ENCODE data around the gene TMEM212.

Gene TMEM212

GRCh38 chr3:171833789-171834460 lies 9.2 kb upstream of the TMEM212 start:
- in situ Hi-C loops (cut with MboI; ENCODE audit: low sequenced_read_pairs) = no loop called here

GRCh38 chr3:171834461-171834801 lies 8.7 kb upstream of the TMEM212 start:
- in situ Hi-C loops (cut with MboI; ENCODE audit: low sequenced_read_pairs) = no loop called here

- in situ Hi-C loops (cut with MboI; ENCODE audit: low sequenced_read_pairs) = no loop called here
These were observed 8.0 kb upstream of the TMEM212 start for GRCh38 chr3:171835116-171835515.

- in situ Hi-C loops (cut with MboI; ENCODE audit: low sequenced_read_pairs) = no loop called here
These were observed 7.5 kb upstream of the TMEM212 start for GRCh38 chr3:171835613-171836012.

GRCh38 chr3:171836855-171837254 lies 6.3 kb upstream of the TMEM212 start:
- in situ Hi-C loops (cut with MboI; ENCODE audit: low sequenced_read_pairs) = no loop called here

GRCh38 chr3:171837698-171838097 lies 5.5 kb upstream of the TMEM212 start:
- in situ Hi-C loops (cut with MboI; ENCODE audit: low sequenced_read_pairs) = no loop called here

GRCh38 chr3:171838218-171838720 lies 4.9 kb upstream of the TMEM212 start:
- in situ Hi-C loops (cut with MboI; ENCODE audit: low sequenced_read_pairs) = no loop called here

GRCh38 chr3:171839270-171839669 lies 3.9 kb upstream of the TMEM212 start:
- in situ Hi-C loops (cut with MboI; ENCODE audit: low sequenced_read_pairs) = no loop called here

GRCh38 chr3:171840445-171840810 lies 2.7 kb upstream of the TMEM212 start:
- in situ Hi-C loops (cut with MboI; ENCODE audit: low sequenced_read_pairs) = no loop called here

- in situ Hi-C loops (cut with MboI; ENCODE audit: low sequenced_read_pairs) = no loop called here
These were observed 2.1 kb upstream of the TMEM212 start for GRCh38 chr3:171840811-171841619.

GRCh38 chr3:171841620-171842000 lies 1.5 kb upstream of the TMEM212 start:
- in situ Hi-C loops (cut with MboI; ENCODE audit: low sequenced_read_pairs) = no loop called here

- in situ Hi-C loops (cut with MboI; ENCODE audit: low sequenced_read_pairs) = no loop called here
These were observed 1.7 kb downstream of the TMEM212 start for GRCh38 chr3:171844873-171845272.

- in situ Hi-C loops (cut with MboI; ENCODE audit: low sequenced_read_pairs) = no loop called here
These were observed 2.5 kb downstream of the TMEM212 start for GRCh38 chr3:171845481-171846284.

- in situ Hi-C loops (cut with MboI; ENCODE audit: low sequenced_read_pairs) = no loop called here
These were observed 3.4 kb downstream of the TMEM212 start for GRCh38 chr3:171846597-171846996.

- in situ Hi-C loops (cut with MboI; ENCODE audit: low sequenced_read_pairs) = no loop called here
These were observed 4.0 kb downstream of the TMEM212 start for GRCh38 chr3:171847133-171847532.

- in situ Hi-C loops (cut with MboI; ENCODE audit: low sequenced_read_pairs) = no loop called here
These were observed 4.6 kb downstream of the TMEM212 start for GRCh38 chr3:171847595-171848259.

GRCh38 chr3:171849617-171850319 lies 6.6 kb downstream of the TMEM212 start:
- in situ Hi-C loops (cut with MboI; ENCODE audit: low sequenced_read_pairs) = no loop called here

- in situ Hi-C loops (cut with MboI; ENCODE audit: low sequenced_read_pairs) = no loop called here
These were observed 7.3 kb downstream of the TMEM212 start for GRCh38 chr3:171850320-171850959.

GRCh38 chr3:171850960-171851659 lies 8.0 kb downstream of the TMEM212 start:
- in situ Hi-C loops (cut with MboI; ENCODE audit: low sequenced_read_pairs) = no loop called here

Data from HL-60/S4 treated with phorbol 12-myristate 13-acetate at 8.2 ng/mL for 4 days and 3 days (cell line).